DMS153 treated with DMSO at 0.1 percent for 48 hours (cell line): ENCODE measurements around the gene ZNF300.
"Not testable (repeated sequence)": the region's sequence is repeated elsewhere in the genome, so short reads cannot be mapped to it uniquely, and the experiment has no call there.

Experiments
- DNase-seq: peaks from one replicate; lab custom pipeline; 2025; ENCODE audit not compliant: unreplicated experiment; lab: John Stamatoyannopoulos, UW

The ZNF300 gene

DNA sequence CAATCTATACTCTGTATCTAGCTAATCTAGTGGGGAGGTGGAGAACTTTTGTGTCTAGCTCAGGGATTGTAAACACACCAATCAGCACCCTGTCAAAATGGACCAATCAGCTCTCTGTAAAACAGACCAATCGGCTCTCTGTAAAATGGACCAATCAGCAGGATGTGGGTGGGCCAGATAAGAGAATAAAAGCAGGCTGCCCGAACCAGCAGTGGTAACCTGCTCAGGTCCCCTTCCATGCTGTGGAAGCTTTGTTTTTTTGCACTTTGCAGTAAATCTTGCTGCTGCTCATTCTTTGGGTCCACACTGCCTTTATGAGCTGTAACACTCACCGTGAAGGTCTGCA, 58.5 kb downstream of the ZNF300 start, which contains the start of gene IRGM:
IRGM (plus strand) TSS at position 214 of the 346 bp plus-strand sequence. CDS start 1,603 bp downstream, outside the sequence.
- not testable (repeated sequence) for DNase-seq

DNA sequence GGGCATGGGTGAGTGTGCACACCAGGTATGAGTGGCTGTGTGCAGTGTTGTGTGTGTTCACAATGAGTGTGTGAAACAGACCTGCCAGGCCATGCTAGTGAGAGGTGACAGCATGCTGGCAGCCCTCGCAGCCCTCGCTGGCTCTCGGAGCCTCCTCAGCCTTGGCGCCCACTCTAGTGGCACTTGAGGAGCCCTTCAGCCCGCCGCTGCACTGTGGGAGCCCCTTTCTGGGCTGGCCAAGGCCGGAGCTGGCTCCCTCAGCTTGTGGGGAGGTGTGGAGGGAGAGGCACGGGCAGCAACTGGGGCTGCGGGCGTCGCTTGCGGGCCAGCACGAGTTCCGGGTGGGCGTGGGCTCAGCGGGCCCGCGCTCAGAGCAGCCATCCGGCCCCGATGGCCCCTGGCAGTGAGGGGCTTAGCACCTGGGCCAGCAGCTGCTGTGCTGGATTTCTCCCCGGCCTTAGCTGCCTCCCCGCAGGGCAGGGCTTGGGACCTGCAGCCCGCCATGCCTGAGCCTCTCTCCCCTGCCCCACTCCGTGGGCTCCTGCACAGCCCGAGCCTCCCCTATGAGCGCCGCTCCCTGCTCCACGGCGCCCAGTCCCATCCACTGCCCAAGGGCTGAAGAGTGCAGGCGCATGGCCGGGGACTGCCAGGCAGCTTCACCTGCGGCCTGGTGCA, 59.5 kb downstream of the ZNF300 start:
- not testable (repeated sequence) for DNase-seq
